HG03565 (cell line): ENCODE data around the gene RUNX1.

Experiments
- ATAC-seq: cut with Tn5 transposase; IDR thresholded peaks from one replicate; pipeline ENCODE4 v1.9.1; 2021; ENCODE audit warnings: mild to moderate bottlenecking, moderate library complexity; ENCODE audit not compliant: unreplicated experiment

RUNX1 gene

DNA sequence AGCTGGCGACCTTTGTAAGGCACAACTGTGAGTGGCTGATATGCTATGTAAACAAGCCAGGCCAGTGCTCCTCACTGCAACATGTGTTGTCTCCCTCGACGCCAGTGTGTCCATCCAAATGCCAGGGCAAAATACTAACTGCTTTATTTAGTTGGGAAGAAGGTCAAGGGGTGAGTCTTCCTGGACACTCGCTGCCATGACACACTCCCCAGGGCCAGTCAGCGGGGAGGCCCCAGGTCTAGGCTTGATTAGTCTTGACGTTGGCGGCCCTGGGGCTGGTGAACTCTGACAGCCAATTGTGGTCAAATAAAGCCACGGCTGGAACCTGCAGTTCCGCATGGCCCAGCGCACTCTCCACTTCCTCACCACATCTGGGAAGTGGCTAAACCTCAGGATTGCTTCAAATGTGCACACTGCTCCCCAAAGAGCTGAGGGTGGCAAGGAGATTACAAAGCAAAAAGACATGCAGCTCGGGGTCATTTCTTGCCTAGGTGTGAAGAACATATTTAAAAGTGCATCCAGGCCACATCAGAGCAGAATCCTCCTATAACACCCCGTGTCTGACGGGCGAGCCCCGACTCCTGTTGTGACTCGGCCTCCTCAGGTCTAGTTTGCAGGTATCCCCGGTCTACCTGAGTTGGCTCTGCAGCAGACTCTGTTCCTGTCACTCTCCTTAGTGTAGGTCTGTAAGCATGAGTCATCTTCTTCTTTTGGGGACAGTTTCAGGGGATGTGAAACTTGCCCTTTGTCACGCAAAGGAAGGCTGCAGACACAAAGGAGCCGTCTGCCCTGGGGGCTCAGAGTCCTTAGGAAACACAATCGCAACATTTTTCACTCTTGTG lies 183.5 kb downstream of the RUNX1 start:
- peak; percentile 86 for ATAC-seq

DNA sequence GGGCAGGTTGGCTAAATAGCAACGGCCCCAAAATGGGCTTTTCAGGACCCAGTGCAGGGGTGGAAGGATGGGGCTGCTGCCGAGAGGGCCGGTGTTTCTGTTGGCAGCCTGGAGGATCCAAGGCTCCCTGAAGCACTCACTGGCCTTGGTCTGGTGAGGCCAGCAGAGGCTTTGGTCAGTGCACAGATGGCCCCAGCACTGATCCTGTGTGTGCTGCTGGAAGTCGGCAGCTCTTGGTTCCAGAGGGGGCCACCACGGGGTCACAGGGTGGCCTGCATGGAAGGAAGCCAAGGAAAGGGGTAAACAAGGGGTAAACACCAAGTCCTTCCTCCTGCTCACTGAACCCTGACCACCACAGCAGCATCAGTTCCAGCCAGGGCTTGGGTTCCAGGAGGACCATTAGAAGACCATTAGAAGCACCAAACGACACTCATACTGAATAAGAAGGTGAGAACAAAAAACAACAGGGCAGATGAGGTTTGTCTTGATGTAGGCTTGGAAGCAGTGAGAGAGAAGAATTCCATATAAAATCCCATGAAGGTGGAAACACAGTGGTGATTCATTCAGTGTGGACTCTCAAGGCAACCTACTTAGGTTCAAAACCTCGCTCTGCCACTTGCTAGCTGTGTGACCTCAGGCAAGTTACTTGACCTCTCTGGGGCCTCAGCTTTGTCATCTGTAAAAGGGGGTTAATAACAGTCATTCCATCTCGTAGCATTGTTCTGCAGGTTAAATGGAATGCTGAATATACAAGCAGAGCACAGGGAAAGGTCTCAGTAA lies 184.5 kb downstream of the RUNX1 start:
- ATAC-seq: no peak

DNA sequence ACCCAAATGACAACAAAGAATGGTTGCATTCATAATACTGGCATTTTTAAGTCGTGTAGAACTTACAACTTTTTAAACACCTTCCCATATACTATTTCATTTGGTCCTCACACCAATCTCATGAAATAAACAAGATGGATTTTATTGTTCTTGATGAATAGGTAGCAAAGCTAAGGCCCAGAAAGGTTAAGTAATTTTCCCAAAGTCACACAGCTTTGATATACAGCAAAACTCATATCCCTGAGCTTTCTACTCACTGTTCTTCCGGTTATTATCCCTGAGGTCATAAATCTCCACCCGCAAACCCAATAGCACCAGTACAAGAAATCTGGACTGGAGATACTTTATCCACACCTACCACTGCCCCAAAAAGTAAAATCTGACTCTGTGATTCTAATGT lies 186.2 kb downstream of the RUNX1 start:
- ATAC-seq: no peak

DNA sequence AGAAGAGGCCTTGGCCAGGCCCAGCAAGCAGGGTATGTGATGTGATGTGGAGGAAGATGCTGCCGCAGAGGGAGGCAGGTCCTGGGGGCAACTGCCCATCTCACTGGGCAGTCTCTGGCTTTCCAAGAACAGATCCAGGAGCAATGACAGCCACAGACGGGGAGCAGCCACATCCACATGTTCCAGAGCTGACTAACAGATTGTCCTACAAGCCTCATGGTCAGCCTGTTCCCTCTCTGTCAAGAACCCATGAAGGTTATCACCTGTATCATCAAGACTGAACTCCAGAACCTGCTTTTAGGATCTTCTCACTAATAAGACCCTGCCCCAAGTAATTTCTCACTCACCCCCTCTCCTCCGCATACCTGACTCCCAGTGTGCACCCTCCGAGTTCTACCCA lies 187.8 kb downstream of the RUNX1 start:
- no peak for ATAC-seq

DNA sequence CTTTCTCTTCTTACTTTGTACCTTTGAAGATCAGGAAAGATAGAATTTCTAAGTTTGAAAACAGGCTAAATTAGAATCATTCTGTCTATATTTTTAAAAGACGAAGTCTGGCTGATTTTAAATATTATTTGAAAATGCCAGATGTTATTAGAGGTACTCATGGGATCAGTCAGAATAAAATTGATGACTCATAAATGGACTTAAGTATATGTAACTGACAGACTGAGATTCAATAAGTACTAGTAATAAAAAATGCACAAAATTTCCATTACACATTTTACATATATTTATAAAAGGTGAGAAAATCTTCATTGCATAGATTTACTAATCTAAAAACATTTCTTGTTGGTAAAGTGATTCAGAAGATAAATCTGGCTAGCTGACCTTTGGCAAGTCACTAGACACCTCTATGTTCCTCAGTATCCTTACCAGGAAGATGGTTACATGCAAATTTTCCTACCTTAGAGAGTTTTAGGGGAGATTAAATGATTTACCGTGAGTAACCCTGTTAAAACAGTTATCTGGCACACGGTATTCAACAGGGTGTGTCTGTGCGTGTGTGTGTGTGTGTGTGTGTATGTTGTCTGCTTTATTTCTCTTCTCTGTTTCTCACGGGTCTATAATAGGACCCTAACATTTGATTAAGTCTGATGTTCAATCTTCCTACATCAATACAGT lies 189.0 kb downstream of the RUNX1 start:
- no peak for ATAC-seq

DNA sequence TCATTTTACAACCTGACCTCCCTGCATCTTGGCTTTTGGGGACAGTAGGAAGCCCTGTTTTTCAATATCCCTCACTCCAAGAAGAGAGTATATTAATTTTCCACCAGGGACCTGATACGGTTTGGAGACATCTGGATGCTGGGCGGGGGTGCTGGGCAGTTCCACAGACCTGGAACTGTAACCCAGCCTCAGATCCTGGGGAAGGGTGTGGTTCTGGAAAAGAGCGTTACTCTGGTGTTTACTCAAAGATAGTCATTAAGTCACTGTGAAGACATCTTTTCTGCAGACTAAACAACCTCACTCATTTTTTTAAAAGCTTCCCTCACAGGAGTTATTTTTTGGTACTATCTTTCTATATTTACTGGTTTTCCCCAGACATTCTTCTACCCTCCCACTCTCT lies 190.5 kb downstream of the RUNX1 start:
- no peak for ATAC-seq

DNA sequence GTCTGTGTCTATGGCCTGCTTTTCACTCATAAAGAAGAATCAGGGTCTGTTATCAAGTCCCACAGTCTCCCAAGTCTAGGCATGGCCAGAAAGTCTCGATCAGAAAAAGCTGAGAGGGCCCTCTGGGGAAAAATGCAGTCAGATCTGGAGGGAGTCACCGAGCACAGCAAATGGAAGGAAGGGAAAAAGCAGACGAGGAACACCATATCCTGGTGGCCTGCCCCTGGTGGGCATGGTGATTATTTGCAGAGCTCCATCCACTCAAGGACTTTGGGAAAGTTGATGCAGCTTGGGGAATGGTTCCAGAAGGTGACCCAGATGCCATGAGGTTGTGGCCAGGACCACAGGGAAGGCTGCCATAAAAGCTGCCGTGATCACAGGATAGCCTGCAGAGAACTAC lies 191.2 kb downstream of the RUNX1 start:
- ATAC-seq: no peak

DNA sequence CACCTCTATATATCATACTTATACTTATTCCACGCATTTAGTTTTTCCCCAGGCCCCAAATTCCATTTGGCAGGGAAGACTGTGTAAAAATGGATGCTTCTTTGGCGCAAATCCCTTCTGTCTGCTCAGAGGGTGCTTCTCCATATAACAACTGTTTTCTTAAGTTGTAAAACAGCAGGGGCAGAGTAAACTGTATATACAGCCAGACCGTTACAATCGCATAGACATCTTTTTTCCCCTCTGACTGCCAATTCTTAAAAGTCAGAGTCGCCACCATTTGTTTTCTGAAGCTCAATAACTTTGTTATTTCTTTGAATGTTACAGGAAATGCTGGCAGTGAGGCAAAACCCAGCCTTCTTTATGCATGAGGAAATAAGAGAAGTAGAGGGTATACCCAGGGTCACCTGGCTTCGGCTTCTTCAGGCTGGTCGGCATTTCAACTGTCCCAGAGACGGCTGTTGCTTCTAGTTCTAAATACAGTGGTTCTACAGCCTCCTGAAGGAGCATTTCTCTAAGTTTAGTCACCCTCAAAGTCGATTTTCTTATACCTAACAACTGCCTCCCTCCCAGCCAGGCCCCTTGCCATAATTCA lies 191.9 kb downstream of the RUNX1 start:
- ATAC-seq: no peak

DNA sequence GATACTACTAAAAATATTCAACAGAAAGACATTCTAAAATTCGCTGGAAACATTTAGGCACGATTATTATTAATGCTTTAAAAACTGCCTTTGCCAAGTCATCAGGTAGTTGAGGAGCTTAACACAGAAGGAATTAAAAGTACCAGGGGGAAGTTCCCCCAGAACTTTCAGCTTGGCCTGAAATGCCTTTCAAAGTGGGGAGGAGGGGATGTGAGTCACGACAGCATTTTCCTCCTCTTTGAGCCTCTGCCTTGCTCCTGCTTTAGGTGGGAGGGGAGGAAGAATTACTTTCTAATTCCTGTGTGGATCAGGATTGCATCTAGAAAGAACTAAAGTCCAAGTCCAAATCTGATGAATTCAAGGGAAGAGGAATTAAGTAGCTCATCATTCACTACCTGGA lies 196.7 kb downstream of the RUNX1 start:
- no peak for ATAC-seq

DNA sequence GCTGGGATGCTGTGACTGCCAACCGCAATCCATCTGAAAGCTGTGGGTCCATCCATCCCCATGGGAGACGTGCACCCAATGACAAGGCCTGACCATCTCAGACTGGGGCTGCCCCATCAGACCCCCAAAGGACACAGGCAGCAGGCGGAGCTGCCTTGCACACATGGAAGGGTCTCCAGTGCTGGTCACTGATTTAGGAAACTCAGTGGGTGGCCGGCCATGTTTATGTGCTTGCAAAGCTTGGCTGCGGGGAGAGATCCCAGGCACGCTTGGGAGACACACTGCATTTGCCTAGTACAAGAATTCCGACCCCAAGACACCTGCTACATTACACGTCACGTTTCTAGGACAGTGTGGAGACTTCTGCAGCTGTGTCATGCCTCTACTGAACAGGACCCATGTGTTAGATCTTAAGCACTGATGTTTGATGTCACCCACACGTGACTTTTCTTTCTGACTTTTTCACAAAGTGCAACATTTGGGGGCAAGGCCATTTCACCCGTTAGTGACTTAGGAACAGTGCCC lies 198.9 kb downstream of the RUNX1 start:
- ATAC-seq: no peak

DNA sequence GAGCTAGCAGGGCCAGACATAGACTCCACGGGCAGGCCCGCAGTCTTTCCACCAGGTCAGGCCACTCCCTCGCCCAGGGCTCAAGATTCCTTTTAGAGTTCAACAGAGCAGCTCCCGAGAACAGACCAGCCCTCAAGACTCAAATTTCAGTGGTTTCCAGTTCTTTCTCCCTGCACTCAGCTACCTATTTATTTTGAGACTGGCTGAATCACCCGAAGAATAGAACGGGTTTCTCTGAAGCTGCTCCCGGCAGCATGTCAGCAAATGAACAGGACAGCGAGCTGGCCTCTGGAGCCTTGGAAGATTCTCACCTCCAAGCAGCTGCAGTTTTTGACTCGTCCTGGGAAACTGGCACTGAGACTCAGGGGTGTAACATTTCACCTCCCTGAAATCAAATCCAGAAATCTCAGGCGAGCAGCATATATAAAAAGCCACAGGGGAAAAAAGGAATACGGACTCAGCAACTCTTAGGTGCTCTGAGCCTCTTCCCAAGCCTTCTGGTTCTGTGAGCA lies 202.4 kb downstream of the RUNX1 start:
- ATAC-seq: no peak

DNA sequence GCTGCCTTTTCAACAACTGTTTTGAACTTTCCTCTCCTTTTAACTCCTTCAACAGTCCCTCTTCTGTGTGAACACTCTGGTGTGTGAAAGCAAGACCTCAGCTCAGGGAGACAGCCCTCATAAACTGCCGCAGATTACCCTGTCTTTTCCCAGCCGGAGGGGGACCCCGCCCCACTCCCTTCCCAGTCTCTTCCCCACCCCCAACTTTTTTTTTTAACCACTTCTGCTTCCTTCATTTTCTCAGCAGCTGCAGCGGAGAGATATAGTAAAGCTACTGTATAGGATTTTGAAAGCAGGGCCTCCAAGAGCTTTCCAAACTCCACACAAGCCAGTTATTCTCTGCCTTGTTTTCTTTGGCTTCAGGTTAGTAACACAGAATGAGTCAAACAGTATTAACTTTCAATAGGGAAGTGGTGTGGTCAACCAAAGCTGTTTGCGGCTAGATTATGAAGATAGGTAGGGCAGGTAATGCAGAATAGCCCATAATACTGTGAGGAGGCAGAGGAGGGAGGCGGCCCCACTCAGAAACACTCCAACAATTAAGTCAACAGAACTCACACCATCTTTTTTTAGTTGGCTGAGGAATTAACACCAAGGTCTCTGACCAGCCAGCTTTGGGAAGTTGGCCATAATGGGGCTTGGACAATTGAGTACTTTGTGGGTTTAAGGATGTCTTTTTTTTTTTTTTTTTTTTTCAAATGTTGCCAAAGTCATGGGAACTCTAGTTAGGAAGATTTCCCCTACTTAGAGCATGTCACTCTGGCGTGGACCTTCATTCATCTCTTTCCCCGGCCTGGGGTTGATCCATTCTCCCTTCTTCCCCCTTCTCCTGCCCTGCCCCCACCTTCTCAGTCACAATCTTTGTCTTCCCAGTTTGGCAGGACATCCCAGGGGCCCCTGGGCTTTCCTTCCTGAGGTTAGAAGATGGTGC lies 203.3 kb downstream of the RUNX1 start:
- peak; percentile 91 for ATAC-seq

DNA sequence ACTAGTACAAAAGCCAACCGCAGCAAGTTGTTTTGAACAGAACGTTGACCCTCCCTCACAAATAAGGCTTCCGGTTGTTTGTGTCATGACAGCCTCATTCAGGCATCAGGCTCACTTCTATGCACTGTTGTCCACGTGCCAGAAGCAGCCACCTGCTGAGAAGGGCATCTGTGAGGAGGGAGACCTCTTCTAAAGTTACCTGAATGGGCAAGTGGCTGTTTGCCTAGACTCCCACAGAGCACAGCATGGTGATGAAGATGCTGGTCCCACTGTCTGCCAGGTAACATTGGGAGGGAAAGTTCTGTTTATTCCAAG lies 204.2 kb downstream of the RUNX1 start:
- no peak for ATAC-seq

DNA sequence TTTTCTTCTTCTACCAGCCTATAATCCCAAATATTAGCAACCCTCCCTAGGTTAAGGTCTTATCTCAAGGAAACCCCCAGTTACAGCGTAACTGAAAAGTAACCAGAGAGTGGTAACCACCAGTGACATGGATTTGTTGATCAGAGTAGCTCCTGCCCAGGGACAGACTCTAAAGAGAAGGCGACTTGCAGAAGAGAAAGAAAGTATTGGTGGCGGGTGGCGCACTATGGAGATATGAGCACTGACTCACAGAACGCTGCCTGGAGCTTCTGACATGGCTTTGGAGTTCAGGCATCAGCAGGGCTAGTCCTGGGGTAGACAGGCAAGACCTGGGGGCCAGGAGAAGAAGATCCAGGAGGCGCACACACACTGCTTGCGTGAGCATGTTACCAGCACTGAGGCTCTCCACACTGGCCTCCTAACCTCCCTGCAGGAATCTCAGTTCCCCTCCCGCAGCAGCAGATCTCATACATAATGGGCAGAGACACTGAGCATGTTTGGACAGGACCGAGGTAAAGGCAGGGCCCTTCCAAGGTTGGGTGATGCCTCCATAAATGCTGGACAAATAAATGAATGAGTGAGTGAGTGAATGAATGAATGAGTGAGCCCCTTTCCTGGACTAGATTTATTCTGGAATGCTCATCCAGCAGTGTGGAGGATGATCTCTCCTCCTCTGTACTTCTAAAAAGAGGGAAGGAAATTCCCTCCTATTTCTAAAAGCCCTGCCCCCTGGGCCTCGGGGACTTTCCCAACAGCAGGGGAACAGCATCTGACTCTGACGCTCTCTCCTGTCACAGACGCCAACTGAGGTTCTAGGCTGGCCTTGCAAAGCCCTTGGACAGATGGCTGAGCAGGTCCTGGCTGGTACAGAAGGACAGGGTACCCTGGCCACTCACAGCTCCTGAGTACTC lies 204.8 kb downstream of the RUNX1 start:
- no peak for ATAC-seq

DNA sequence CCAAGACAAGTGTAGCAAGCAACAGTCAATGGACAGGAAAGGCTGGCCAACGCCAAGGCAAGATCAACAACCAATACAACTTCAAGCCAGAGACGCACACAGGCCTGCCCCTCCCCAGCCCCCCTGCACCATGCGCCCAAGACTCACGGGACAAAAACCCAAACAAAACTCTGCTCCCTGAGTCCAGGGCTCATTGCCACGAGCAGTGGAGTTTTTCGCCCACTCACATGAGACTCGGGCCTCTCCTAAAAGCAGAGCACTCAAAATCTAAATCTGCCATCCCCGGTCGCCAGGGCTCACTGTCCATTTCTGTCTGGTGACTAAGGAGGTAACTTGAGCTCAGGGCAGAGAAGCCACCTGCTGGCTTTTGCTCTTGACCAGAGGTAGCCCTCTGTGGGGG lies 205.5 kb downstream of the RUNX1 start:
- no peak for ATAC-seq

DNA sequence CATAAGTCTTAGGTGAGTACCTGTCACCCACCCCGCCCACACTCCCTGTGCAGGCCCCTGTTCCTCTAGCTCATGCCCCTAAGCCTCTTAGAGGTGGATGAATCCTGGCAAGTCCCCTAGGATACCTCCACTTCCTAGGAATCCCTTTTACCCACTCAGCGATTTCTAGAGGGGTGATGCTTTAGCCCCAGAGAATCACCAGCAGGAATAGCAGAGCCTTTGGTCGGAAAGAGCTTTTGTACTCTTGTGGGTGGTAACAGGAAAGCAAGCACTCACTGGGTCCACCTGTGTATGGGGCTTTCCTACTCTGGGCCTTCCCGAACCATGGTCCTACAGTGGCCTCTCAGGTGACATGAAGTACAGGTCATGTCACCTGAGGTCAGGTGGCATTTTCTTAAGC lies 207.9 kb downstream of the RUNX1 start:
- ATAC-seq: no peak

DNA sequence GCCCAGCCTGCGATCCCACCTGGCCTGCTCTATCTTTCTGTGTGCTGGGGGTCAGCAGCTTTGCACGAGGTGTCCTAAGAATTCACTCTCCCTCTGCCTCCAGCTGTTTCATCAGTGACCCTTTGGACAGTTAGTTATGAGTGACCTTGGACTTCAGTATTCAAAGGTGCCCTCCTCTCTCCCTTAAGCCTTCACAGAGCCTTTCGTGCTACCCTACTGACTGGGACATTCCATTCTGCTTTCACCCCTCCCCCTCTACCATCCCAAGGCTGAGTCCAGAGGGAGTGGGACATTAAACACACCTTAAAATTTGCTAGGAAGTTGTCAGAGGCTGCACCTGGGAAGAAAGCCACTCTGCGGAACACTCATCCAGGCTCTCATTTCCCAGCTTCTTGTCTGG lies 208.4 kb downstream of the RUNX1 start:
- ATAC-seq: no peak

DNA sequence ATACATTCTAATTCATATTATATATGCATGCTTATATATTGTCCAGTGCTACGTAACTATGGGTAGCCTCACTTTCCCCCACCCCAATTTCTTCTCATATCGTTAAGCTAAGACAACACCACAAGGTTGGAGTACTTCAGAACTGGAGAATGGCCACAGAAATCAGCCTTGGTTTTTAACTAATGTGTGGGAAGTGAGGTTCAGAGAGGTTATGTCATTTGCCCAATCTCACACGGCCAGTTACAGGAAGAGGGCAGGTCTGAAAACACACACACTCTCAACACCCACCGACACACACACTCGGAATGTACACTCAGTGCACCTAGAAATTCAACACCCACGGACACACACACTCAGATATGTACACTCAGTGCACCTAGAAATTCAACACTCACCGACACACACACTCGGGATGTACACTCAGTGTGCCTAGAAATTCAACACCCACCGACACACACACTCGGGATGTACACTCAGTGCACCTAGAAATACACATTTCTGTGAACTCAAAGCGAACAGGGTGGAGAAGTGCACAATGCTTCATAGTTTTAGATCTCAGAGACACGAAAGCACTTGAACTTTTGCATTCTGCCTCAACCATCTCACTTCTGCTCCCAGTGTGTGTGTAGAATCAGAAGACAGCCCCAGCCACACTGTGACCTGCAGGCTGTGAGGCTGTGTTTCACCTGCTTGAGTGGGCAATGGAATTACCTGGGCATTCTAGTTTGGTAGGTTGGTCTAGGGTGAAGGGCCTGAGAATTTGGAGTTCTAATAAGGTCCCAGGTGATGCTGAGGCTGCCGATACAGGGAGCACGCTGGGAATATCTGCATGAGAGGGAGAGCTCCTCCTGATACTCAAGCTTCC lies 209.9 kb downstream of the RUNX1 start:
- ATAC-seq: no peak
